Adipose tissue (tissue), 3 donors: ENCODE results near the gene SH2D2A. TPM values are rescaled to one million over a fixed set of nuclear protein-coding genes. Genes with fewer than 3 reads are reported as not detected.

Experiments
- H3K27ac ChIP-seq: one replicate; pipeline ENCODE4 v1.5.1; 2013; ENCODE audit warnings: low read depth, low read length
- WGBS, 3 donors: extraction: QIAGEN DNeasy Blood & Tissue Kit; methylation state at CpG; one replicate each; pipeline ENCODE4 v1.1.7; 2013; 5-methylcytosine and 5-hydroxymethylcytosine counted together
- polyA plus RNA-seq, 3 donors: library from polyadenylated mRNA; stranded (reverse); fragments of 200-250 nt; gene quantifications; one replicate each; pipeline ENCODE4 v1.2.3, GENCODE V29; 2013
- donor health status: healthy with polysubstance abuse.
- donor health status: Bipolar disorder and iron deficiency.
- donor health status: healthy.

SH2D2A gene
- polyA plus RNA-seq: 1 to 10 TPM in 2 of 3 donors, under 1 TPM in 1; 0.75 to 6.1 (median 3.0) TPM

GRCh38 chr1:156816561-156817328 lies at the start of gene SH2D2A:
SH2D2A (minus strand) TSS chr1:156816848; CDS start chr1:156816708, 140 bp downstream.
- WGBS, 3 donors: 28 to 58% (median 28%) methylated on average over 10 of the region's 10 CpGs
- H3K27ac ChIP-seq: no peak within 1 kb of the TSS

- 78 to 90% (median 87%) methylated on average over 4 of the region's 4 CpGs for WGBS, 3 donors
- H3K27ac ChIP-seq: no peak overlapping the region
These were observed 49.2 kb upstream of the SH2D2A start for GRCh38 chr1:156865865-156866248.

GRCh38 chr1:156865258-156865657 lies 48.6 kb upstream of the SH2D2A start:
- WGBS, 3 donors: 80 to 83% (median 82%) methylated on average over 9 of the region's 9 CpGs
- no peak overlapping the region for H3K27ac ChIP-seq

- no peak overlapping the region for H3K27ac ChIP-seq
- WGBS, 3 donors: 77 to 88% (median 78%) methylated on average over 4 of the region's 4 CpGs
These were observed 48.1 kb upstream of the SH2D2A start for GRCh38 chr1:156864796-156865195.

- H3K27ac ChIP-seq: no peak overlapping the region
- 80 to 87% (median 80%) methylated on average over 7 of the region's 7 CpGs for WGBS, 3 donors
These were observed 47.0 kb upstream of the SH2D2A start for GRCh38 chr1:156863631-156864030.

GRCh38 chr1:156862997-156863599 lies 46.5 kb upstream of the SH2D2A start:
- 66 to 85% (median 72%) methylated on average over 10 of the region's 10 CpGs for WGBS, 3 donors
- H3K27ac ChIP-seq: no peak overlapping the region

GRCh38 chr1:156862584-156862983 lies 45.9 kb upstream of the SH2D2A start:
- WGBS, 3 donors: 70 to 92% (median 82%) methylated on average over 6 of the region's 6 CpGs
- no peak overlapping the region for H3K27ac ChIP-seq

GRCh38 chr1:156860628-156861423 lies 44.2 kb upstream of the SH2D2A start, which contains the start of gene NTRK1:
NTRK1 (plus strand) TSS chr1:156860865; CDS start chr1:156860935, 70 bp downstream.
- WGBS, 3 donors: 5% methylated on average over 43 to 69 of the region's 69 CpGs
- no peak within 1 kb of the TSS for H3K27ac ChIP-seq

GRCh38 chr1:156860113-156860627 lies 43.5 kb upstream of the SH2D2A start:
- no peak overlapping the region for H3K27ac ChIP-seq
- WGBS, 3 donors: 1% methylated on average over 29 to 35 of the region's 35 CpGs

- no peak overlapping the region for H3K27ac ChIP-seq
- WGBS, 3 donors: 2% methylated on average over 30 to 33 of the region's 33 CpGs
These were observed 43.0 kb upstream of the SH2D2A start for GRCh38 chr1:156859523-156860112.

GRCh38 chr1:156858959-156859522 lies 42.4 kb upstream of the SH2D2A start, which contains the start of gene INSRR:
INSRR (minus strand) TSS chr1:156859117; CDS start chr1:156858621, 496 bp downstream.
- no peak within 1 kb of the TSS for H3K27ac ChIP-seq
- 5 to 9% (median 5%) methylated on average over 34 to 39 of the region's 39 CpGs for WGBS, 3 donors

GRCh38 chr1:156858555-156858956 lies 41.9 kb upstream of the SH2D2A start:
- WGBS, 3 donors: 20 to 35% (median 29%) methylated on average over 5 of the region's 5 CpGs
- no peak overlapping the region for H3K27ac ChIP-seq

- WGBS, 3 donors: 65 to 68% (median 67%) methylated on average over 3 of the region's 3 CpGs
- no peak overlapping the region for H3K27ac ChIP-seq
These were observed 40.9 kb upstream of the SH2D2A start for GRCh38 chr1:156857532-156857931.

- no peak overlapping the region for H3K27ac ChIP-seq
- WGBS, 3 donors: 73 to 92% (median 82%) methylated on average over 3 of the region's 3 CpGs
These were observed 39.7 kb upstream of the SH2D2A start for GRCh38 chr1:156856282-156856785.

- H3K27ac ChIP-seq: no peak overlapping the region
These were observed 38.0 kb upstream of the SH2D2A start for GRCh38 chr1:156854634-156855033.

GRCh38 chr1:156853761-156854160 lies 37.1 kb upstream of the SH2D2A start:
- H3K27ac ChIP-seq: no peak overlapping the region
- 92 to 98% (median 95%) methylated on average over 19 of the region's 19 CpGs for WGBS, 3 donors

More at GRCh38 chr1:156854634-156855033, 38.0 kb upstream of the SH2D2A start:
- 68 to 70% (median 70%) methylated on average over 3 of the region's 3 CpGs for WGBS, 3 donors

GRCh38 chr1:156852418-156852874 lies 35.8 kb upstream of the SH2D2A start:
- 30 to 50% (median 47%) methylated on average over 9 of the region's 9 CpGs for WGBS, 3 donors

More at GRCh38 chr1:156852418-156852874, 35.8 kb upstream of the SH2D2A start:
- H3K27ac ChIP-seq: no peak overlapping the region
